ENCODE data around the gene AMIGO2.
"Not testable (repeated sequence)": the region's sequence is repeated elsewhere in the genome, so short reads cannot be mapped to it uniquely, and the experiment has no call there.

AMIGO2 gene

DNA sequence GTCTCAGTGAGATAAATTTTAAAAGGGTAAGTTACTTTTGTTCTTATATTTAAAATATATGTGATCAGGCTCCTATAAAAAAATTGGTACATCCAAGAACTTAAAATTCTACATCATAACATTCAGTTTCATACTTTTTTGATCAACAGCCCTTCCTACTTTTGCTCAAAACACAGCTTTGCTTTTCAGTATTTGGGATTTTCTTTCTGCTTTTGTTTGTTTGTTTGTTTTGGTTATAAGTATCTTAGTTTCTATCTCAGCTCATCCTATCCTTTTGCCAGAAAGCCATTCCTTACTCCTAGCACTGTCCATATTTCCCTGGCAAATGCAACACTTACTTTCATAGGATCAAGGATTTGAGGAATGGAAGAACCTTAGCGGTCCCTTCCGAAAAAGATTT, 5.0 kb downstream of the AMIGO2 start:
- no peak for DNase-seq (ENCODE audit: low read depth)

GRCh38 chr12:47073951-47074350, 5.8 kb downstream of the AMIGO2 start:
- DNase-seq (ENCODE audit: low read depth), result no peak

- no peak for DNase-seq (ENCODE audit: low read depth)
Observed at GRCh38 chr12:47071241-47071852, 8.4 kb downstream of the AMIGO2 start.

DNA sequence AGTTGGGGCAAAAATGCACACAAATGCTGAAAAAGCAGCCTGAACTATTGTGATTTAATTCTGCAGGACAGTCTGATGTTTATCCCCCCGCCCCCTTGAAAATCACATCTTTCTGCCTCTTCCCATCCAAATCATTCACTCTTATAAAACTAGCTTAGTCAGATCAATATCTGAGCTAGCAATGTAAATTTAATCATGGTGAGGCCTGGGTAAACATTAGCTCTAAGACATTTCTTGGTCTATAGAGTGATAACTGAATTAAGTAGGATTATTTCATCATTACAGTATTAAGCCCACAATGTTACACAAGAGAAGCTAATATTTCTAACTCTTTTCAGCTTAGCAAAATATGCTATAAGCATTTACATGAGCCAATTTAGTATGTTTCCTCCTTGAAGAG, 9.4 kb downstream of the AMIGO2 start:
- DNase-seq (ENCODE audit: low read depth), result no peak

GRCh38 chr12:47068539-47068938, 11.2 kb downstream of the AMIGO2 start:
- no peak for DNase-seq (ENCODE audit: low read depth)

- no peak for DNase-seq (ENCODE audit: low read depth)
Observed at GRCh38 chr12:47067771-47068431, 11.9 kb downstream of the AMIGO2 start.

- no peak for DNase-seq (ENCODE audit: low read depth)
Observed at GRCh38 chr12:47067176-47067575, 12.6 kb downstream of the AMIGO2 start.

GRCh38 chr12:47066278-47067025, 13.3 kb downstream of the AMIGO2 start:
- DNase-seq (ENCODE audit: low read depth), result no peak

DNA sequence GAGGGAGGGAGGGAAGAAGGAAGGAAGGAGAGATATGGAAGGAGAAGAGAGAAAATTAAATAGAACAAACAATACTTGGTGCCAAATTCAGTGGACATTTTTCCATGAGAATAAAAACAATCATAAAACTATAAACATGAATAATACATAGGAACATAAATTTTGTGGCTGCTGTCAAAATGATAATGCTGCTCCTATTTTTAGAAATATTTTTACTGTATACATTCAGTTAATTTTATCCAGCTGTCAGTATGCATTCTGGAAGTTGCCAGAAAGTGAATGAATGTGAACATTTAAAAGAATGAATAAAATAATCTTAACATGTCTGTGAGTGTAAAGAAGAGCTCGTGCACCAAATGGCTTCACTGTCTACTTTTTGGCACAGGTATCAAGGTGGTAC, 14.2 kb downstream of the AMIGO2 start:
- DNase-seq (ENCODE audit: low read depth), result no peak

GRCh38 chr12:47058640-47059039, 21.1 kb downstream of the AMIGO2 start:
- not testable (repeated sequence) for DNase-seq (ENCODE audit: low read depth)

DNA sequence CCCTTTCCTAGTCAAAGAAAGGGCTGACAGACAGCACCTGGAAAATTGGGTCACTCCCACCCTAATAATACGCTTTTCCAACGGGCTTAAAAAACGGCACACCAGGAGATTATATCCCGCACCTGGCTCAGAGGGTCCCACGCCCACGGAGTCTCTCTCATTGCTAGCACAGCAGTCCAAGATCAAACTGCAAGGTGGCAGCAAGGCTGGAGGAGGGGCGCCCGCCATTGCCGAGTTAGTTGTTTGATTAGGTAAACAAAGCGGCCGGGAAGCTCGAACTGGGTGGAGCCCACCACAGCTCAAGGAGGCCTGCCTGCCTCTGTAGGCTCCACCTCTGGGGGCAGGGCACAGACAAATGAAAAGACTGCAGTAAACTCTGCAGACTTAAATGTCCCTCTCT, 22.8 kb downstream of the AMIGO2 start:
- not testable (repeated sequence) for DNase-seq (ENCODE audit: low read depth)

DNA sequence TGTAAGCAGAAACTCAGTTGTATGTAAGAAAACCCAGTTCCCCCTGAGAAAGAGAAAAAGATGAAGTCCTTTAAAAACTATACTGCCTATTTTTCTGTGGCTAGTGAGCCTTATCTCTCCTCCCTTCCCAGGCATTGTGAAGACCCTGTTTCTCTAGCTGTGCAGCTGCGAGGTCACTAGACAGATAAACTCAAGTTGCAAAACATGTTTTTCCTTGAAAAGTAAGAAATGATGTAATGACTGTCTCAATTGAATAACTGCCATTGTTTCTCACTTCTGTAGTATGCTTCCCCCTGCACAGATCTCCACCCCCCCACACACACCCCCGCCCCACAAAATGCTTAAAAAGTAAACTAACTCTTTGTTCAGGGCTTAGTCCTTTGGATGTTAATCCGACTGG, 23.9 kb downstream of the AMIGO2 start:
- DNase-seq (ENCODE audit: low read depth), result not testable (repeated sequence)

DNA sequence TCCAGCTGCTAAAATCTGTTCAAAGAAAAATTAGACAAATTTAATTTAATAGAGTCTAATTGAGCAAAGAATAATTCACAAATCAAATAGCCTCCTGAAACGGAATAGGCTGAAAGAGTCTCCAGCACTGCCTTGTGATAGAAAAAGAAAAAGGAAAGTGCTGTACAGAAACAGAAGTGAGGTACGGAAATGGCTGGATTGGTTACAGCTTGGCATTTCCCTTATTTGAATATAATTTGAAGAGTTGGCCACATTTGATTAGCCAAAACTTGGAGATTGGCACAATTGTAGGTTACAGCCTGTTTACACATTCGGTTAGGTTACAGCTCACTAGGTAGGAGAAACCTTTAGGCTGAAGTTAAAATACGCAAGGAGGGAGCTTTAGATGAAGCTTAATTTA, 25.1 kb downstream of the AMIGO2 start:
- DNase-seq (ENCODE audit: low read depth), result no peak

DNA sequence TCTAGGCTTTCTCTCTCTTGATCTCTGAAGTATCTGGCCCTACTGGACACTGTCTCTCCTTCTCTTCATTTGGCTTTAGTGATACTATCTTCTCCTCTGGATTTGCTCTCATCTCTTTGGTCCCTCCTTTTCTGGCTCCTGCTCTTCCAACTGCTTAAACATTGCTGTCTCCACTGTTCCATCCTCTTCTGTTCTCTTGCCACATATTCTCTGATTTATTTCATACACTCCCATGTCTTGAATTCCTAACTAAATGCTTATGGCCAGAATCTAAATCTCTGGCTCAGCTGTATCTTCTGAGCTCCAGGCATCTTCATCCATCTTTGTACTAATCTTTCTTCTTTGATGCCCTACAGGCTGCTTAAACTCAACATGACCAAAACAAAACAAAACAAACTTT, 25.8 kb downstream of the AMIGO2 start:
- no peak for DNase-seq (ENCODE audit: low read depth)

DNA sequence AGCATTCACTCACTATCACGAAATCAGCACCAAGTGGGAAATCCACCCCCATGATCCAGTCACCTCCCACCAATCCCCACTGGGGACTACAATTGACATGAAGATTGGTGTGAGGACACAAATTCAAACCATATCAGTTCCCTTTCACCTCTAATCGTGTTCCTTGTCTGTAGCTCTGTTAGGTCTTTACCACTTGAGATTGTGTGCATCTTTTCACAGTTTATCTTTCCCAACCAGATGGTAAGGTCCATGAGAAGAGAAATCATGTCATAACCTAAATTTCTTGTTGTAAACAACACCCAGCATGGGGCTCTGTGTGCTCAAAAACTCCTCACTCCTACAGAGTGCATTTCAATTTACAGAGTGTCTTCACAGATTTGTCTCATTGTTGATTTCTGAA, 27.5 kb downstream of the AMIGO2 start:
- no peak for DNase-seq (ENCODE audit: low read depth)

DNA sequence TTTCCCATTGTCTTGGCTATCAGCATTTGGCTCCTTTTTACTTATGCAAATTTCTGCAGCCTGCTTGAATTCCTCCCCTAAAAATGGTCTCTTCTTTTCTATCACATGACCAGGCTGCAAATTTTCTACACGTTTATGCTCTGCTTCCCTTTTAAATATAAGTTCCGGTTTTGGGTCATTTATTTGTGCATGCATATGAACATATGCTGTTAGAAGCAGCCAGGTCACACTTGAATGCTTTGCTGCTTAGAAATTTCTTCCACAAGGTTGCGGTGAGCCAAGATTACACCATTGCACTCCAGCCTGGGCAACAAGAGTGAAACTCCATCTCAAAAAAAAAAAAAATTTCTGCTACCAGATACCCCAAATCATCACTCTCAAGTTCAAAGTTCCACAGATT, 28.5 kb downstream of the AMIGO2 start:
- DNase-seq (ENCODE audit: low read depth), result not testable (repeated sequence)

GRCh38 chr12:47048541-47048940, 31.2 kb downstream of the AMIGO2 start:
- no peak for DNase-seq (ENCODE audit: low read depth)

GRCh38 chr12:47041327-47041726, 38.4 kb downstream of the AMIGO2 start:
- DNase-seq (ENCODE audit: low read depth), result no peak

- no peak for DNase-seq (ENCODE audit: low read depth)
Observed at GRCh38 chr12:47039756-47040155, 40.0 kb downstream of the AMIGO2 start.

DNA sequence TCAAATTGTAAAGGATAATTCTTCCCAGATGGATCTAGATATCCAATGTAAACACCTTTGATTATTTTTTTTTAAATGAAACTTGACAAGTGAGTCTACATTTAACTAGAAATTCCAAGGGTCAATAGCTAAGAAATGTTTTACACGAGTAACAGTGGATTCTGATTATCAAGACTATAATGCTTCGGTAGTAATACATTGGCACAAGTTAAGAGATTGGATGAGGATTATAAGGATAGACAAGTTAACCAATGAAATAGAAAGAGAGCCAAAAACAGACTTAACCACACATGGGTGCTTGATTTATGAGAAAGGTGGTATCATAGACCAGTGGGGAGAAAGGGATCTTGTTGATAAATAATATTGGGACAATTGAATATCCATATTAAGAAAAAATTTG, 40.7 kb downstream of the AMIGO2 start:
- no peak for DNase-seq (ENCODE audit: low read depth)

- DNase-seq (ENCODE audit: low read depth), result no peak
Observed at GRCh38 chr12:47038270-47038748, 41.5 kb downstream of the AMIGO2 start.

DNA sequence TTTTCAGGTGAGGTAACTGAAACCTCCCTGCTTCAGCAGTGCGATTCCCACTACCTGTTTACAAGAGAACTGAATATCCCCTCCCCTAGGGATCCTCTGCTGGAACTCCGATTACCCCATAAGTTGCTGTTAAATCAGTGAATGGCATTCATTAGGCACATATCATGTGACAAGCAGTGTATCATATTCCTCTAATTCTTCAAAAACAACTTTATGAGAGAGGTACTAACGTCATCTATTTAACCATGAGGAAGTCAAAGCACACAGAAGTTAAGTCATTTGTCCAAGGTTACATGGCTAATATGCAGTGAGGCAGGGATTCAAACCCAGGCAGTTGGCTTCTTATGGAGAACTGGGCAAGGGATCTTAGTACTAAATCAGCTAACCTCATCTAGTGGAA, 44.3 kb downstream of the AMIGO2 start:
- DNase-seq (ENCODE audit: low read depth), result no peak

- DNase-seq (ENCODE audit: low read depth), result no peak
Observed at GRCh38 chr12:47034661-47035060, 45.1 kb downstream of the AMIGO2 start.
